ENCODE data around the gene RASGRF2.
"Not testable (repeated sequence)": the region's sequence is repeated elsewhere in the genome, so short reads cannot be mapped to it uniquely, and the experiment has no call there.

The RASGRF2 gene

GRCh38 chr5:81270394-81271027 is 310.3 kb downstream of the RASGRF2 start:
- DNase-seq: not testable (repeated sequence)

Measured in amygdala (tissue), 56 donors.